Ovary (tissue), 9 donors: ENCODE results near the gene CABP4. TPM values are rescaled to one million over a fixed set of nuclear protein-coding genes. Genes with fewer than 3 reads are reported as not detected.

ENCODE experiments used
- DNase-seq, 5 donors: peaks; one replicate each; pipeline ENCODE4 v3.0.0-alpha.2; 2019 to 2020
- H3K27ac ChIP-seq, 2 donors: fragments of 200-600 bp; one replicate each; pipeline versions ENCODE4 v1.5.1 to v1.8.0; 2019 to 2022
- H3K27me3 ChIP-seq: fragments of 200-600 bp; one replicate; pipeline ENCODE4 v1.8.0; 2022
- H3K36me3 ChIP-seq: fragments of 200-600 bp; sonication (generic); one replicate; pipeline ENCODE4 v1.5.1; 2019
- H3K4me1 ChIP-seq: one replicate; pipeline ENCODE4 v1.8.1; 2013; ENCODE audit warnings: mild to moderate bottlenecking, moderate library complexity; ENCODE audit not compliant: insufficient read depth
- H3K4me3 ChIP-seq: fragments of 200-600 bp; sonication (generic); one replicate; pipeline ENCODE4 v1.5.1; 2017
- H3K9me3 ChIP-seq, 2 donors: fragments of 200-600 bp in 1 of 2; sonication (generic) in 1 of 2; one replicate each; pipeline versions ENCODE4 v1.5.1 to v1.8.1; 2013 to 2019; ENCODE audit warnings: mild to moderate bottlenecking in 1 of 2, moderate library complexity in 1 of 2
- EP300 ChIP-seq: sonication (generic); formaldehyde crosslinking; IDR thresholded peaks from one replicate; pipeline ENCODE4 v1.6.1; 2017; ENCODE audit warnings: antibody characterized with exemption
- POLR2A ChIP-seq: fragments of 450-650 bp; IDR thresholded peaks from one replicate; pipeline ENCODE4 v1.6.1; 2017; ENCODE audit warnings: antibody characterized with exemption, mild to moderate bottlenecking, moderate library complexity
- WGBS, 3 donors: extraction: QIAGEN DNeasy Blood & Tissue Kit in 1 of 3; methylation state at CpG; one replicate each; pipeline versions ENCODE4 v1.1.5 to v1.1.7; 2013 to 2017; 5-methylcytosine and 5-hydroxymethylcytosine counted together
- intact Hi-C, 4 donors: fragments of 100-400 bp; cut with DNase I; formaldehyde crosslinking; loops; one replicate each; pipeline versions ENCODE4 v1.11.0 to v1.15.1; 2022 to 2023
- polyA plus RNA-seq, 2 donors: library from polyadenylated mRNA; stranded (reverse); fragments of 200-250 nt in 1 of 2; fragments of 350-450 nt in 1 of 2; fragmentation: Illumina TruSeq in 1 of 2; extraction: RNeasy Lipid Tissue Mini Kit (QIAGEN cat#74804) in 1 of 2; gene quantifications; one replicate each; pipeline ENCODE4 v1.2.3, GENCODE V29; 2013 to 2014
- total RNA-seq, 7 donors: library from RNA; depleted of rRNA in 2 of 7; stranded (reverse); fragments of >200 nt in 2 of 7; fragmentation: NEBNext Ultra II Directional in 3 of 7; extraction: Animal tissue kit (Norgen Biotek cat#: 25700) in 3 of 7; gene quantifications; one replicate each; pipeline versions ENCODE4 v1.1.0 to v1.2.4, GENCODE V29; 2016 to 2023
- TF ChIP-seq, protein P1 (sequence below), 3 donors: fragments of 450-650 bp in 2 of 3; fragments of 200-600 bp in 1 of 3; IDR thresholded peaks; one replicate each; pipeline versions ENCODE4 v1.5.1 to v1.8.0; 2016 to 2022; ENCODE audit warnings: antibody characterized with exemption in 3 of 3, mild to moderate bottlenecking in 1 of 3
- donor health status: DM: no; HTN: no; CAD: no; lungs with moderate emphysema.
- donor health status: DM: no; HTN: no; CAD: no.
- donor health status: Bipolar disorder and iron deficiency.
- donor health status: DM: yes; HTN: yes; CAD: no.
- donor health status: DM: no; HTN: no; CAD: no.
- donor health status: DM: yes; HTN: yes; CAD: no.

Gene CABP4
- total and polyA plus RNA-seq, 9 donors: 0.13 to 2.1 (median 1.0) TPM; not detected in 1

DNA sequence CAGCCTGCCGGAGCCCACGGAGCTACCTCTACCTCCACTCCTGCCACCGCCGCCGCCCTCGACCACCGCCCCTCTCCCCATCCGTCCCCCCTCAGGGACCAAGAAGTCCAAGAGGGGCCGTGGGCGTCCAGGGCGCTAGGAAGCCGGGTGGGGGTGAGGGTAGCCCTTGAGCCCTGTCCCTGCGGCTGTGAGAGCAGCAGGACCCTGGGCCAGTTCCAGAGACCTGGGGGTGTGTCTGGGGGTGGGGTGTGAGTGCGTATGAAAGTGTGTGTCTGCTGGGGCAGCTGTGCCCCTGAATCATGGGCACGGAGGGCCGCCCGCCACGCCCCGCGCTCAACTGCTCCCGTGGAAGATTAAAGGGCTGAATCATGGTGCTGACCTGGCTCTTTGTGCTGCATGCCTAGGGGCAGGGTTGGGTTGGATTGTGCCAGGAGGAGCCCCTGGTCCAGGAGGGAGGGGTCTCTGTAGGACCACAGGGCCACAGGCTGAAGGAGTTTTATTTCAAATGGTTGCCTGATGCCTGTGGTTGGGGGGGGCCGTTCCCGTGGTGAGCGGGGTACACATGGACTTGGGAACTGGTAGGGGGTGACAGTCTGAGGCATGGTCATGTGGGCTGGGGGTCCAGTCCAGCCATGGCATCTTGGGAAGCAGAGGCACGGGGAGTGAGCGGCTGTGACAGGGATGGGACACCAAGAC, 20.0 kb upstream of the CABP4 start:
- TF ChIP-seq, protein P1, sequence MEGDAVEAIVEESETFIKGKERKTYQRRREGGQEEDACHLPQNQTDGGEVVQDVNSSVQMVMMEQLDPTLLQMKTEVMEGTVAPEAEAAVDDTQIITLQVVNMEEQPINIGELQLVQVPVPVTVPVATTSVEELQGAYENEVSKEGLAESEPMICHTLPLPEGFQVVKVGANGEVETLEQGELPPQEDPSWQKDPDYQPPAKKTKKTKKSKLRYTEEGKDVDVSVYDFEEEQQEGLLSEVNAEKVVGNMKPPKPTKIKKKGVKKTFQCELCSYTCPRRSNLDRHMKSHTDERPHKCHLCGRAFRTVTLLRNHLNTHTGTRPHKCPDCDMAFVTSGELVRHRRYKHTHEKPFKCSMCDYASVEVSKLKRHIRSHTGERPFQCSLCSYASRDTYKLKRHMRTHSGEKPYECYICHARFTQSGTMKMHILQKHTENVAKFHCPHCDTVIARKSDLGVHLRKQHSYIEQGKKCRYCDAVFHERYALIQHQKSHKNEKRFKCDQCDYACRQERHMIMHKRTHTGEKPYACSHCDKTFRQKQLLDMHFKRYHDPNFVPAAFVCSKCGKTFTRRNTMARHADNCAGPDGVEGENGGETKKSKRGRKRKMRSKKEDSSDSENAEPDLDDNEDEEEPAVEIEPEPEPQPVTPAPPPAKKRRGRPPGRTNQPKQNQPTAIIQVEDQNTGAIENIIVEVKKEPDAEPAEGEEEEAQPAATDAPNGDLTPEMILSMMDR (IDR thresholded peaks at IDR 0.05): no peak
- no peak for TF ChIP-seq POLR2A
- no peak for TF ChIP-seq EP300
- H3K27me3 ChIP-seq: no peaks in the 10 kb centered on the region
- no peaks in the 10 kb centered on the region for H3K4me1 ChIP-seq
- no peak overlapping the region for H3K27ac ChIP-seq
- intact Hi-C loops: no loop called here
- DNase-seq: no peak
- H3K9me3 ChIP-seq: no peaks in the 10 kb centered on the region
- 80 to 83% (median 82%) methylated on average over 26 of the region's 26 CpGs for WGBS, 3 donors
- H3K36me3 ChIP-seq: no peaks in the 10 kb centered on the region
- H3K4me3 ChIP-seq: no peak overlapping the region

DNA sequence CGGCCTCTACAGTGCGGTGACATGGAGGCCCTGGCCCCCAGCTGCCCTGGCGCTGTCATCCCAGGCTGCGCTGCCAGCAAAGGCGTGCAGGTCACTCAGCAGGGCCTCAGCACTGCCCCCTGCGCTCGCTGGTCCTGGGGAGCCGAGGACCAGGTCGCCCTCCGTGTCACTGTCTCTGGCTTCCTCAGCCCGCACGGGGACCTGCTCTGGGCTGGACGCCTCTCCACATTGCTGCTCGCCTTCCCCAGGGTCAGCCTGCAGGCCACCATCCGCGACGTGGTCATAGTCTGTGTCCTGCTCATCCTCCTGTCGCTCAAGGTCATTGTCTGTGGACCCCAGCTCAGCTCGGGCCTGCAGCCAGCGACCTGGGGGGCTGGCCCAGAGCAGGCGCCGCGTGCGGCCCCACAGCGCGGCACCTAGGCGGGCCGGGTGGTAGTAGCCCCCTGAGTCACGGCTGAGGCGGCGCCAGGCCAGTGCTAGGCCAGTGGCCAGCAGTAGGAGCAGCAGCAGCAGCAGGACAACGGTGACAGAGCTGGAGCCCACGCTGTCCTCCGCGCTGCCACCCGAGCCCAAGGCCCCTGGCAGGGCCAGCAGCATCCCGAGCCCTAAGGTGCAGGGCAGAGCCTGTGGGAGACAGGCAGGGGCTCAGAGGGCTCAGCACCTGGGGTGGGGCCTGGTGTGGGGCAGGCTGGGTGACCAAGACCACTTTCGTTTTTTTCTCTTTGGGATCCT, 19.3 kb upstream of the CABP4 start:
- Histone ChIP-seq H3K36me3 (no peaks in the 10 kb centered on the region), H3K4me1 (no peaks in the 10 kb centered on the region), H3K4me3 (no peak overlapping the region), H3K9me3 (no peaks in the 10 kb centered on the region), H3K27me3 (no peaks in the 10 kb centered on the region), H3K27ac (no peak overlapping the region)
- WGBS, 3 donors: 84 to 89% (median 85%) methylated on average over 33 to 38 of the region's 38 CpGs
- intact Hi-C loops: no loop called here
- TF ChIP-seq, protein P1 (IDR thresholded peaks at IDR 0.05): no peak
- TF ChIP-seq EP300: no peak
- TF ChIP-seq POLR2A: no peak
- no peak for DNase-seq

DNA sequence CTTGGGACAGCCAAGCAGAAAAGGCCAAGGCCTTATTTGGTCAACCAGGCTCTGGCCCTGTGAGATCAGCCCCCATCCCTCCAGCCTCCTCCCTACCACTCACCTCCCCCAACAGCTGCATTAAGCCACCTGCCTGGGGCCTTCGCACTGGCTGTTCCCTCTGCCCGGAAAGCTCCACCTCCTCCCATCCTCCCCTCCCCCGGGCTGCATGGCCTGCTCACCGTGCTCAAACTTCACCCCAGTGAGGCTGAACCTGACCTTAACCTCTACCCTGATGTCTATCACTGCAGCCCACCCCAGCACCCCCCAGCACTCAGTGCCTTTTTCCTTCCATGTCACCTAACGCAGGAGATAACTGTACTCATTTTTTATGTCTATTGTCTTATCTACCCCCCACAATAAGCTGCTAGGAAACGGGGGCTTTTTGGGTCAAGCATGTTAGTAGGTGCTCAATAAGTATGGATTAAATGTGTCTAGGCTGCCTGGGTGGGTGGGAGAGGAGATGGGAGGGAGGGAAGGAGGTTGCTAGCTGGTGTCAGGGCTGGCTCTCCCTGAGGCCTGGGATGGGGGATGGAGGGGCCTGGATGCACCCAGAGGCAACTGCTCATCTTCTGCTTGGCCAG, 18.6 kb upstream of the CABP4 start:
- DNase-seq: no peak
- H3K27me3 ChIP-seq: no peaks in the 10 kb centered on the region
- WGBS, 3 donors: 45 to 51% (median 48%) methylated on average over 6 of the region's 6 CpGs
- TF ChIP-seq, protein P1 (IDR thresholded peaks at IDR 0.05): no peak
- TF ChIP-seq EP300: no peak
- TF ChIP-seq POLR2A: no peak
- intact Hi-C loops: no loop called here
- H3K36me3 ChIP-seq: no peaks in the 10 kb centered on the region
- H3K4me3 ChIP-seq: no peak overlapping the region
- no peaks in the 10 kb centered on the region for H3K4me1 ChIP-seq
- no peaks in the 10 kb centered on the region for H3K9me3 ChIP-seq
- H3K27ac ChIP-seq: no peak overlapping the region

DNA sequence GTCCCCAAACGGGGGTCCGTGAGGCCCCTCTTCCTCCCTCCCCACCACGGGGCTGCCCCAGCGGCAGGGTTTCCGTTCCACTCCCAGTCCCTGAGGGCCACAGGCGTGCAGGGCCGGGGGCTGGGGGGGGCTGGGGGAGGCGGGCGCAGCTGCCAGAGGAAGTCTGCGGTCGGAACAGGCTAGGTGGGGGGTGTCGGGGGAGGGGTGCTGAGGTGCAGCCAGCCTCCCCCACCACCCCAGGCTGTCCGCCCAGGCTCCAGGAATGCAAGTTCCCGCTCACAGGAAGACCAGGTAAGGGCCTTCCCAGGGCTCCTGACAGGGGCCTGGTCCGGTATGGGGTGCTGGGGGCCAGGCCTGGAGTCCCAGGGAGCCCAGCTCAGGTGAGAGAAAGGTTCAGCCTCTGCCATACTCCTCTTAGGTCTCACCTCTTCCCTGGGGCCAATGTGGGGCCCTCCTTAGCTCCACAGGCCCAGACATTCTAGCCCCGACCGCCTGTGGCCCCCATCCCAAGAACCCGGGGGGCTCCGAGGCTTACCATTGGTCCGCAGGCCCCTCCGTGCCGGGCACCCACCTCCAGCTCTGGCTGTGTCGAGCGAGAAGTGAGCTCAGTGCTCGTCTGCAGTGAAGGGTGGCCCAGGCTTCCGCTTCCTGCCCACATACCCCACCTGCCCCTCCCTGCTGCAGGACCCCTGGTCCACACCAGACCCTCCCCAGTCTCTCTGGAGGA, 17.9 kb upstream of the CABP4 start, which contains the start of gene PTPRCAP:
Gene PTPRCAP (minus strand): TSS at position 601 of the 727 bp plus-strand sequence. CDS start 63 bp downstream, at position 538.
- no peaks in the 10 kb centered on the region for H3K27me3 ChIP-seq
- intact Hi-C loops: no loop called here
- DNase-seq: peak in 1 of 5 donors; percentile 27
- no peak within 1 kb of the TSS for H3K27ac ChIP-seq
- 63 to 75% (median 68%) methylated on average over 18 to 26 of the region's 26 CpGs for WGBS, 3 donors
- H3K4me3 ChIP-seq: no peak within 1 kb of the TSS
- no peaks in the 10 kb centered on the region for H3K4me1 ChIP-seq
- no peaks in the 10 kb centered on the region for H3K9me3 ChIP-seq
- H3K36me3 ChIP-seq: no peaks in the 10 kb centered on the region
- no peak for TF ChIP-seq POLR2A
- TF ChIP-seq, protein P1 (IDR thresholded peaks at IDR 0.05): no peak
- no peak for TF ChIP-seq EP300
